DMS79 treated with DMSO at 0.1 percent for 48 hours (cell line): ENCODE data around the gene KRTAP20-4.

Experiments used
- DNase-seq: peaks from one replicate; lab custom pipeline; 2025; lab: John Stamatoyannopoulos, UW

Gene KRTAP20-4

DNA sequence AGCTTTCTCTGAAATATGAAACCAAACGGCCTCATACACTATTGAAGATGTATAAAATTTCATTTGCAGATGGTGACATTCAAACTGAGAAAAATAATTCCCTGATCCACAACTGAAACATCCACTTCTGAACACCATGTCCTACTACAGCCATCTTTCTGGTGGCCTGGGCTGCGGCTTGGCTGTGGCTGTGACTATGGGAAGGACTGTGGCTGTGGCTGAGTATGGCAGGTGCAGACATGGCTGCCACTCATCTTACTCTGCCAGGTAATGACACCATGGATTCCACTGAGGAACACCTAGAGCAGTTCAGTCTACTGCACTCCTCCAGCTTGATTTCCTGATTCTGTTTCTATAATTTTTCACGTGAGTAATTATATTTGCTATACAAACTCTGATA, at the start of gene KRTAP20-4:
Gene KRTAP20-4, plus strand, starts transcription at position 106 of the 400 bp plus-strand sequence.
- no peak for DNase-seq

GRCh38 chr21:30577766-30578165, 42.7 kb upstream of the KRTAP20-4 start:
- no peak for DNase-seq

DNA sequence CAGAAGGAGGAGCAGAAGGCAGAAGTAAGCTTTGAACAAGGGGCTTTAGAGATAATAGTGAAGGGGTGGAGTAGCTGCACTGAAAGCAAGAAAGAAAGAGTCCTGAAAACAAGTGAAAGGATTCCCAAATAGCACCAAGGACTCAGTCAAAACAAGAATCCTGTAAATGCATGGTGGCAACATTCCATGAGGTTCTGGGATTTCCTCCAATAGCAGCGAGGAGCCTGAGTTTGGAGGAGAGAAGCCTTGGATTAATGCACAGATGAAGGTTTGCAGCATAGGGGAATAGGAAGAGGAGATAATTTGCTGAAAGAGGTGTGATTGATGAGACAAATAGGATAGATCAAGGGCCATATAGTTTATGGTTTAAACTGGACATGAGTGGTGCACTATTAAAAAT, 41.1 kb upstream of the KRTAP20-4 start:
- DNase-seq: no peak

DNA sequence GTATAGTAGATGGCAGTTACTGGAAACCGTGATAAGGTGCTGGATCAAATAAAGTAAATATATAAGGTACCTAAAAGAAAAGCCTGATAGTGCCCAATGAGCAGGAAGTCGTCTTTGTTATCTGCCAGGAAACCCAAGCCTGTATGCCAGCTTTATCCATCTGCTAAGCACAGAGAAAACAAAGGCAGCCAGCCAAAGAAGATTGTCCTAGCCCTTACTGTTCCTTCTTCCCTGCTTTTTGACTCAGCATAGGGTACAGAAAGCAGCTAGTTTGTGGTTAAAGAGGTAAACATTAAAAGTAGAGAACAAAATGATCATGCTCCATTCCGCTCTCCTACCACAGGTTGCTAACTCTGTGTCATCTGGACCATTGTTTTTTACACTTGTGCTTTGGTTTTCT, 40.3 kb upstream of the KRTAP20-4 start:
- no peak for DNase-seq

GRCh38 chr21:30582870-30583269, 37.6 kb upstream of the KRTAP20-4 start:
- no peak for DNase-seq

- DNase-seq: no peak
Measured at GRCh38 chr21:30590297-30590696, 30.1 kb upstream of the KRTAP20-4 start, which contains the start of gene KRTAP22-2. Gene KRTAP22-2 (minus strand): TSS chr21:30590397.

DNA sequence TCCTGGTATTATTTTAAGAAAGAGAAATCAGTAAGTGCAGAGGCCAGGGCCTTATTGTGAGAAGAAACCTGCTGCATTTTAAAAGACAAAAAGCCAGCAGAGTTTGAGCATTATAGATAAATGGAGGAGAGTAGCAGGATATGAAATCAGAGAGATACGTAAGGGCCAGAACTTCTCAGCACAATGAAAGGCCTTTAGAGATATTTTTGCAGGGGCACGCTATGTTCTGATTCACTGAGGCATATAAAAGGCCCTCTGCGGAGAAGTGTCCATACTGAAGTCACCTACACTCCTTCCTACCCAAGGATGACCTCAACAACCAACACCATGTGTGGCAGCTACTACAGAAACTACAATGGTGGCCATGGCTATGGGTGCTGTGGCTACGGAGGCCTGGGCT, 28.3 kb upstream of the KRTAP20-4 start, which contains the start of gene KRTAP6-3:
Gene KRTAP6-3, plus strand, starts transcription at position 301 of the 400 bp plus-strand sequence. Its CDS starts 6 bp downstream, at position 307.
- DNase-seq: no peak

GRCh38 chr21:30598802-30599201, 21.6 kb upstream of the KRTAP20-4 start, which contains the start of gene KRTAP6-2:
Gene KRTAP6-2 (minus strand): TSS chr21:30598902. CDS start chr21:30598874, 28 bp downstream.
- no peak for DNase-seq

DNA sequence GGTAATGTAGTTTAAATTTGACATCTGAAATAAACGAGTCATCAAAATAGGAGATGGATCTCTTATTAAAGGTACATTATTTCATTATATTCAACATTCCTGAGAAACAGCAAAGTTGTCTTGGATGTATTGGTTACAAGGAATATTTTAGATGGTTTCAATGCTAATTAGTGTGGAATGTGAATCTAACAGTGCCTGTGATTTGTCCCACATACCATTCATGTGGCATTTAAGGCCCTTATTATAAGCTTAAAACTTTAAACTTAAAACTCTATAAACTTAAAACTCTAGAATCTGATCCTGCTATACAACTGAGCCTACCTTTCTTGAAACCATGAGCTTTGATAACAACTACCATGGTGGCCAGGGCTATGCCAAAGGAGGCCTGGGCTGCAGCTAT, 19.6 kb upstream of the KRTAP20-4 start, which contains the start of gene KRTAP22-1:
Gene KRTAP22-1, plus strand, starts transcription at position 301 of the 400 bp plus-strand sequence.
- DNase-seq: no peak

DNA sequence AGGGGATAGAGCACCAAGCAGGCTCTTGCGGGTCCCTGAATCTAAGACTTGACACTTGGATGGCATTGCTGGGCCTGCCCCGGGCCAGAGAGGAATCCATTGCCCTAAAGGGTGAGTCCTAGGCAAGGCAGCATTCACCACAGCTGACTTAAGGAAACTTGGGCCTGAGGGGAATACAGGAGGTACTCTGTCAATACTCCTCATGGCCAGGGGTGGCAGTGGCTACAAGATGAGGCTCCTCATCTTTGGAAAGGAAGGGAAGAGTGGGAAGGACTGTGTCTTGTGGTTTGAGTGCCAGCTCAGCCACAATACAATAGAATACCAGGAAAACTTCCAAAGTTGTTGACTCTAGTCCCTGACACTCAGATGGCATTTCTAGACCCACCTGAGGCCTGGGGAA, 14.5 kb upstream of the KRTAP20-4 start:
- DNase-seq: no peak

- DNase-seq: no peak
Measured at GRCh38 chr21:30612132-30612531, 8.3 kb upstream of the KRTAP20-4 start.

- no peak for DNase-seq
Measured at GRCh38 chr21:30613836-30614235, 6.6 kb upstream of the KRTAP20-4 start, which contains the start of gene KRTAP6-1. Gene KRTAP6-1 (minus strand): TSS chr21:30613930. CDS start chr21:30613904, 26 bp downstream.

GRCh38 chr21:30615199-30615598, 5.2 kb upstream of the KRTAP20-4 start:
- no peak for DNase-seq

DNA sequence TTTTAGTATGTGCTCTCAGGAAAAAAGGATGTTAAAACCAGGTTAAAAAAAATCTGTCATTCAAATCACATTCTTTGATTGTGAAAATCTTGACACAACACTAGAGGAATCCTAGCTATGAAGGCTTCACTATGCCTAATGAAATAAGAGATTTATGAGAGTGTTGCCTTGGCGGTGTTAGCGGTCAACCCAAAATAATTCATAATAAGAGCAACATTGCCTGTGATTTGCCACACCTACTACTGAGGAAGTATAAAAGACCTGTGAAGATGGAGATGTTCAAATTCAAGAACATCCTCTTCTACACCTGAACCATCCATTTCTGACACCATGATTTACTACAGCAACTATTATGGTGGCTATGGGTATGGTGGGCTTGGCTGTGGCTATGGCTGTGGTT, 4.3 kb upstream of the KRTAP20-4 start, which contains the start of gene KRTAP20-1:
Gene KRTAP20-1, plus strand, starts transcription at position 301 of the 400 bp plus-strand sequence. Its CDS starts 30 bp downstream, at position 331.
- no peak for DNase-seq

- DNase-seq: no peak
Measured at GRCh38 chr21:30620080-30620479, 347 bp upstream of the KRTAP20-4 start.

DNA sequence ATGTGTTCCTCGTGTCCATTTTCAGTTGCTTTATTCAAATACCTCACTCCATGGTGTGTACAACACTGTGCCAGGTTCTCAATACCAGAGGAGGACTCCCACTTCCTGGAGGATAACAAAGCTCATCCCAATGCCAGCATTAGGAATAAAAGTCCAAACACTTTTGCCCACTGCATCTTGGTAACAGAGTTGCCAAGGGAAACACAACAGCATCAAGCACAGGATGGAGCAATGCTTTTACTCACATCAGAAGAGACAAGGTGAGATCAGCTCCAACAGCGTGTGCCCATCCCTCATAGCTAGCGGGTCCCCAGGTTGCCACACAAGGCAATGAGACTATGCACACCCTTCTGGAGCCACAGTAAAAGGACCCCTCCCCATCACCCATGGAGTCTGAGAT, 2.9 kb downstream of the KRTAP20-4 start:
- no peak for DNase-seq

DNA sequence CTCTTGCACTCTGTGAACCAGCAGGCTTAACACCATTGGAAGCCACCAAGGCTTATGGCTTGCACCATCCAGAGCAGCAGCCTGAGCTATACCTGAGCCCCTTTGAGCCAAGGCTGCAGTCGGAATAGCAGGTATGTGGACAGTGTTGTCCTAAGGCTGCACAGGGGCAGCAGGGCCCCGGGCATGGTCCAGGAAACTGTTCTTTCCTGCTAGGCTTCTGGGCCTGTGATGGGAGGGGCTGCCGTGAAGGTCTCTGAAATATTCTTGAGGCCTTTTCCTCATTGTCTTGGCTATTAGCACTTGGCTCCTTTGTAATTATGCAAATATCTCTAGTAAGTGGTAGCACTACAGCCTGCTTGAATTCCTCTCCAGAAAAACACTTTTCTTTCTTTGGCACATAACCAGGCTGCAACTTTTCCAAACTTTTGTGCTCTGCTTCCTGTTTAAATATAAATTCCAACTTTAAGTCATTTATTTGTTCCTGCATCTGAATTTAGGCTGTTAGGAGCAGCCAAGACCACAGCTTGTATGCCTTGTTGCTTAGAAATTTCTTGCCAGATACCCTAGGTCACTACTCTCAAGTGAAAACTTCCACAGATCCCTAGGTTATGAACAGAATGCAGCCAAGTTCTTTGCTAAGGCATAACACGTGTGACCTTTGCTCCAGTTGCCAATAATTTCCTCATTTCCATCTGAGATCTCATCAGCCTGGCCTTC, 5.2 kb downstream of the KRTAP20-4 start:
- DNase-seq: no peak

DNA sequence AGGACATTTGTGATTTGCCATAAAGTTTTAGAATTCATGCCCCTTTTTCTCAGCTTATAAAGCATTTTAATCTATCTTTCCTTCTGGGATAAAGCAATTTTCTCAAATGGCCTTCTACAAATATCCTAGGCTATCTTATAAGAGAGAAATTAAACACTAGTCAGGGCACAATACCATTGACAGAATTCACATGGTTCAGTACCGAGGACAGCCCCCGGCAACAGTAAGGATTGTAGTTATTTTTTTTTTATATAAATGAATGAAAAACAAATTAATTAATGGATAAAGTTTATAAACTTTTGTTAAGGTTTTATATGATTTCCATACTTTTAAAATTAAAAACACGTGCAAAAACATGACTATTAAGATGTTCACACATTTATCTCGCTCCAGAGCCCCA, 7.7 kb downstream of the KRTAP20-4 start:
- no peak for DNase-seq

- no peak for DNase-seq
Measured at GRCh38 chr21:30629200-30629599, 8.8 kb downstream of the KRTAP20-4 start.

- no peak for DNase-seq
Measured at GRCh38 chr21:30634906-30635305, 14.5 kb downstream of the KRTAP20-4 start, which contains the start of gene KRTAP20-2. Gene KRTAP20-2 (plus strand): TSS chr21:30635206. CDS start chr21:30635264, 58 bp downstream.

- no peak for DNase-seq
Measured at GRCh38 chr21:30638686-30639085, 18.3 kb downstream of the KRTAP20-4 start.

DNA sequence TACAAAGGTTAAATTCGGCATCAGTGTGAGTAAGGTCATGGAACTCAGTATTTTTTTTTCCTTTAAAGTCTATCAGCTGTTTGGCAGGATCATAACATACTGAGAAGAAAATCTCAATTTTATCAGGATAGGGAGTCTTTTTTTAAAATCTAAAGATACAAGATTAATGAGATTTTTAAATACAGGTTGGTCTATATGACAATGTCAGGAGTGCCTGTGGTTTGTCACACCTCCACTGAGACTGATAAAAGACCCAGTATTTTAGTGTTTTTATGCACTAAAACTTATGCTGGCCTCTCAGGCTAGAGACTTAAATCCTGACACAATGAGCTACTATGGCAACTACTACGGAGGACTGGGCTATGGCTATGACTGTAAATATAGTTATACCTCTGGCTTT, 22.1 kb downstream of the KRTAP20-4 start, which contains the start of gene KRTAP20-3:
Gene KRTAP20-3, plus strand, starts transcription at position 301 of the 400 bp plus-strand sequence.
- DNase-seq: no peak

DNA sequence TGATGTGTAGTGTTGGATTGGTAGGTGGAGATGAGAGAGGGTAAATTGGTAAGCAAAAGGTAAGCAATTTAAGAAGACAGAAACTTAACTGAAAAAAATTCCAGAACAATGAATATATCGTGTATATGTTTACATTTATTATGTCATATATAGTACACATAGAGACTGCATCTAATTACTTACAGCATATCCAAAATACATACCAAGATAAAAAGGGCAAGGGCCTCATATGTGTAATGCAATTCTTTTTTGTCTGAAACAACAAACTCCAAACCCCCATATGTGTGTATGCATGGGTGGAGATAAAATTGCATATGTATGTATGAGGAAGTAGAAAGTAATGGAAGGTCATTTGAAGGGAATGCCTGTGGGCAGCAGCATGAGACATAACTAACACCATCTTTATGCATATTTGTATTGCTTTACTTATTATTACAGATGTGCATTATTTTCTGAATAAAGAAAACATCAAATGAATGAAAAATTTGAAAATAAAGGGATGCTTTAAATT, 26.5 kb downstream of the KRTAP20-4 start:
- DNase-seq: no peak
